Stimulated activated CD4-positive, alpha-beta T cell treated with anti-CD3 and anti-CD28 coated beads, Interleukin-1b, Interleukin-23, amount 100 ng/mL, for 4 hours (primary cell): ENCODE results near the gene KRTAP12-1.
"Not testable (repeated sequence)": the region's sequence is repeated elsewhere in the genome, so short reads cannot be mapped to it uniquely, and the experiment has no call there.

ENCODE experiments used
- DNase-seq, 2 donors: peaks; one replicate each; pipeline ENCODE4 v3.0.0-alpha.2; 2020; ENCODE audit warnings: low read depth in 2 of 2

Gene KRTAP12-1

GRCh38 chr21:44667612-44668011, 14.4 kb downstream of the KRTAP12-1 start:
- DNase-seq: no peak

GRCh38 chr21:44666401-44667320, 15.3 kb downstream of the KRTAP12-1 start, which contains the start of gene KRTAP12-2:
TSS of gene KRTAP12-2 (minus strand) at chr21:44666927. CDS start at chr21:44666886, 41 bp downstream.
- no peak for DNase-seq

- no peak for DNase-seq
Observed at GRCh38 chr21:44664691-44665090, 17.3 kb downstream of the KRTAP12-1 start.

- not testable (repeated sequence) for DNase-seq
Observed at GRCh38 chr21:44661567-44661966, 20.4 kb downstream of the KRTAP12-1 start.

GRCh38 chr21:44658913-44659595, 22.9 kb downstream of the KRTAP12-1 start:
- DNase-seq: no peak

GRCh38 chr21:44658541-44658910, 23.4 kb downstream of the KRTAP12-1 start:
- no peak for DNase-seq

- DNase-seq: no peak
Observed at GRCh38 chr21:44657635-44658540, 24.1 kb downstream of the KRTAP12-1 start, which contains the start of gene KRTAP12-3. TSS of gene KRTAP12-3 (plus strand) at chr21:44657932. CDS start at chr21:44657980, 48 bp downstream.

GRCh38 chr21:44656868-44657267, 25.1 kb downstream of the KRTAP12-1 start:
- no peak for DNase-seq

- no peak for DNase-seq
Observed at GRCh38 chr21:44654576-44655175, 27.3 kb downstream of the KRTAP12-1 start, which contains the start of gene KRTAP12-4. TSS of gene KRTAP12-4 (minus strand) at chr21:44654659. CDS start at chr21:44654614, 45 bp downstream.

GRCh38 chr21:44653656-44654575, 28.0 kb downstream of the KRTAP12-1 start:
- DNase-seq: no peak

GRCh38 chr21:44653123-44653522, 28.8 kb downstream of the KRTAP12-1 start:
- DNase-seq: no peak

GRCh38 chr21:44650973-44651675, 30.8 kb downstream of the KRTAP12-1 start:
- DNase-seq: no peak

- DNase-seq: no peak
Observed at GRCh38 chr21:44650265-44650972, 31.5 kb downstream of the KRTAP12-1 start.

GRCh38 chr21:44649521-44650100, 32.4 kb downstream of the KRTAP12-1 start:
- DNase-seq: no peak

- no peak for DNase-seq
Observed at GRCh38 chr21:44648557-44649311, 33.2 kb downstream of the KRTAP12-1 start.

GRCh38 chr21:44647222-44647552, 34.8 kb downstream of the KRTAP12-1 start:
- DNase-seq: no peak

- not testable (repeated sequence) for DNase-seq
Observed at GRCh38 chr21:44646366-44647221, 35.4 kb downstream of the KRTAP12-1 start, which contains the start of gene KRTAP10-11. TSS of gene KRTAP10-11 (plus strand) at chr21:44646414. CDS start at chr21:44646459, 45 bp downstream.
